ENCODE results near the gene KCP.

DNA sequence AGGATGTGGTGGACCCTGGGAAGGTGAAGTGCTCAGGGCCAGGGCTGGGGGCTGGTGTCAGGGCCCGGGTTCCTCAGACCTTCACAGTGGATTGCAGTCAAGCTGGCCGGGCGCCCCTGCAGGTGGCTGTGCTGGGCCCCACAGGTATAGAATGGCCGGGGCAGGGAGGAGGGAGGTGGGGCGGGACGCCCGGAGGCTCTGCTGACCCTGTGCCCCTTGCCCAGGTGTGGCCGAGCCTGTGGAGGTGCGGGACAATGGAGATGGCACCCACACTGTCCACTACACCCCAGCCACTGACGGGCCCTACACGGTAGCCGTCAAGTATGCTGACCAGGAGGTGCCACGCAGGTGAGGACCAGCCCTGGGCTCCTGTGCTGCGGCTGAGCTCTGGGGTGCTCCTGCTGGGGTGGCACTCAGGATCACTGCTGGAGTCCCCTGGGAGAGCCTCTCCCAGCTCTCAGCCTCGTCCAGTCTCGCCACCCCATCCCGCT, 62.7 kb downstream of the KCP start:
- TF ChIP-seq MYC (IDR thresholded peaks at IDR 0.05; ENCODE audit: low read depth, low read length): no peak
- TF ChIP-seq, protein P1, sequence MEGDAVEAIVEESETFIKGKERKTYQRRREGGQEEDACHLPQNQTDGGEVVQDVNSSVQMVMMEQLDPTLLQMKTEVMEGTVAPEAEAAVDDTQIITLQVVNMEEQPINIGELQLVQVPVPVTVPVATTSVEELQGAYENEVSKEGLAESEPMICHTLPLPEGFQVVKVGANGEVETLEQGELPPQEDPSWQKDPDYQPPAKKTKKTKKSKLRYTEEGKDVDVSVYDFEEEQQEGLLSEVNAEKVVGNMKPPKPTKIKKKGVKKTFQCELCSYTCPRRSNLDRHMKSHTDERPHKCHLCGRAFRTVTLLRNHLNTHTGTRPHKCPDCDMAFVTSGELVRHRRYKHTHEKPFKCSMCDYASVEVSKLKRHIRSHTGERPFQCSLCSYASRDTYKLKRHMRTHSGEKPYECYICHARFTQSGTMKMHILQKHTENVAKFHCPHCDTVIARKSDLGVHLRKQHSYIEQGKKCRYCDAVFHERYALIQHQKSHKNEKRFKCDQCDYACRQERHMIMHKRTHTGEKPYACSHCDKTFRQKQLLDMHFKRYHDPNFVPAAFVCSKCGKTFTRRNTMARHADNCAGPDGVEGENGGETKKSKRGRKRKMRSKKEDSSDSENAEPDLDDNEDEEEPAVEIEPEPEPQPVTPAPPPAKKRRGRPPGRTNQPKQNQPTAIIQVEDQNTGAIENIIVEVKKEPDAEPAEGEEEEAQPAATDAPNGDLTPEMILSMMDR (IDR thresholded peaks at IDR 0.05; ENCODE audit: low read depth, low read length): no peak

All from NB4 (cell line).